GM19324 (cell line): Measurements from ENCODE around the gene HNRNPH3.
"Not testable (repeated sequence)": the region's sequence is repeated elsewhere in the genome, so short reads cannot be mapped to it uniquely, and the experiment has no call there.

Experiments
- ATAC-seq: cut with Tn5 transposase; IDR thresholded peaks from one replicate; pipeline ENCODE4 v1.9.1; 2021; ENCODE audit warnings: mild to moderate bottlenecking, moderate library complexity; ENCODE audit not compliant: unreplicated experiment, low FRiP score

HNRNPH3 gene

GRCh38 chr10:68331455-68332258 lies at the start of gene HNRNPH3:
HNRNPH3 (plus strand) TSS chr10:68332064; CDS start chr10:68337222, 5,158 bp downstream.
- peak; percentile 87 for ATAC-seq

GRCh38 chr10:68284062-68285001 lies 47.5 kb upstream of the HNRNPH3 start:
- ATAC-seq = no peak

- no peak for ATAC-seq
Measured at GRCh38 chr10:68288717-68289116, 43.1 kb upstream of the HNRNPH3 start.

- ATAC-seq = no peak
Measured at GRCh38 chr10:68290736-68291135, 41.1 kb upstream of the HNRNPH3 start.

- ATAC-seq = no peak
Measured at GRCh38 chr10:68296843-68297663, 34.8 kb upstream of the HNRNPH3 start.

GRCh38 chr10:68301301-68301700 lies 30.6 kb upstream of the HNRNPH3 start:
- no peak for ATAC-seq

- ATAC-seq = no peak
Measured at GRCh38 chr10:68301790-68302502, 29.9 kb upstream of the HNRNPH3 start.

- no peak for ATAC-seq
Measured at GRCh38 chr10:68302503-68302823, 29.4 kb upstream of the HNRNPH3 start.

GRCh38 chr10:68302871-68303270 lies 29.0 kb upstream of the HNRNPH3 start:
- no peak for ATAC-seq

- no peak for ATAC-seq
Measured at GRCh38 chr10:68303849-68304412, 27.9 kb upstream of the HNRNPH3 start.

GRCh38 chr10:68305854-68306253 lies 26.0 kb upstream of the HNRNPH3 start:
- no peak for ATAC-seq

GRCh38 chr10:68310531-68310930 lies 21.3 kb upstream of the HNRNPH3 start:
- ATAC-seq = no peak

- ATAC-seq = not testable (repeated sequence)
Measured at GRCh38 chr10:68314930-68315329, 16.9 kb upstream of the HNRNPH3 start.

GRCh38 chr10:68315582-68315981 lies 16.3 kb upstream of the HNRNPH3 start:
- no peak for ATAC-seq

GRCh38 chr10:68318331-68319059 lies 13.4 kb upstream of the HNRNPH3 start:
- no peak for ATAC-seq

GRCh38 chr10:68324396-68324795 lies 7.5 kb upstream of the HNRNPH3 start:
- ATAC-seq = not testable (repeated sequence)

GRCh38 chr10:68327889-68328786 lies 3.7 kb upstream of the HNRNPH3 start:
- ATAC-seq = no peak

- no peak for ATAC-seq
Measured at GRCh38 chr10:68329506-68329861, 2.4 kb upstream of the HNRNPH3 start.
